ENCODE results near the gene ZNF160.
"Not testable (repeated sequence)": the region's sequence is repeated elsewhere in the genome, so short reads cannot be mapped to it uniquely, and the experiment has no call there.

Gene ZNF160

DNA sequence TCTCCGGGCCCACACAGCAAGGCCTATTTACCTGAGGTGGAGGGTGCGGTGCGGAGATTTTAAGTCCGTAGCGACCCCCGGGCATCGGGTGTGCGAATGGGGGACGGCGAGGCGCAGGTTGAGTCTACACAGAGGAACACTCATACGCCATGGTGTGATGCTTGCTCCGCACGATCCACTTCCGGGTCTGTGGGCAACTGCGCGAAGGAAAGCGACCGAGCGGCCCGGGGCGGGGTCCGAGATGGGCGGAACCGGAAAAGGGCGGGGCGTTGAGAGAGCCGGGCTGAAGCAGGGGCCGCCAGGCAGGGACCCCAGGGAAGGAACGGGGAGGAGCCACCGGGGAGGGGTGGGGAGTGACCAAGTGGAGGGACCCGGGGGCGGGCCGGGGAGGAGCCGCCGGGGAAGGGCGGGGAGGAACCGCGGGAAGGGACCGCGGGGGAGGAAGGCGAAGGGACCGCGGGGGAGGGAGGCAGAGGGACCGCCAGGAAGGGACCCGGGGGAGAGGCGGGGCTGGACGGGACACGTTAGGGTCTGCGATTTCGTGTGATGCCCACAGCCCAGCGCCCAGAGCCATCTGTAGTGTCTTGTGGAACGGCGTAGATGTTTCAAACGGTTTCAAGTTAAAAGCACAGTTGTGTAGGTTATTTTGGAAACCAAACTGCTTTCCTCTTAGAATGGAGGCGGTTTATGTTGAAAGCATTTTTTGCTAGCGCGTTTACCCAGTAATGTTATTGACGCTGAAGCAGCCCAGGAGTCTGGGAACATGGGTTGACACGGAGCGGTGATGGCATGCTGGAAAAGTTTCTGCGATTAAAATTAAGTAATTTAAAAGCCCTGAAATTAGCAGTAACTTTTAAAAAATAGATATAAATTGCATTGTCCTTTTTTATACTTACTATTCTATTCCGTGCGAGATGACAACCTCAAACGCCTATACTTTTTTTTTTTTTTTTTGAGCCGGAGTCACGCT lies at the start of gene ZNF160:
Gene ZNF160 (minus strand): TSS at position 189 of the 970 bp plus-strand sequence. CDS start 17,146 bp downstream, outside the sequence.
- peak; percentile 100 for DNase-seq (ENCODE audit: low spot score)

GRCh38 chr19:53147645-53148044 lies 44.4 kb upstream of the ZNF160 start:
- no peak for DNase-seq (ENCODE audit: low spot score)

- DNase-seq (ENCODE audit: low spot score): no peak
Measured at GRCh38 chr19:53140351-53140750, 37.1 kb upstream of the ZNF160 start.

- no peak for DNase-seq (ENCODE audit: low spot score)
Measured at GRCh38 chr19:53136432-53136831, 33.2 kb upstream of the ZNF160 start.

- peak; percentile 96 for DNase-seq (ENCODE audit: low spot score)
Measured at GRCh38 chr19:53132141-53132991, 29.1 kb upstream of the ZNF160 start, which contains the start of gene ZNF415. ZNF415 (minus strand) TSS chr19:53132910; CDS start chr19:53122676, 10,234 bp downstream.

GRCh38 chr19:53131727-53132126 lies 28.5 kb upstream of the ZNF160 start:
- DNase-seq (ENCODE audit: low spot score): no peak

GRCh38 chr19:53131085-53131590 lies 27.9 kb upstream of the ZNF160 start:
- no peak for DNase-seq (ENCODE audit: low spot score)

DNA sequence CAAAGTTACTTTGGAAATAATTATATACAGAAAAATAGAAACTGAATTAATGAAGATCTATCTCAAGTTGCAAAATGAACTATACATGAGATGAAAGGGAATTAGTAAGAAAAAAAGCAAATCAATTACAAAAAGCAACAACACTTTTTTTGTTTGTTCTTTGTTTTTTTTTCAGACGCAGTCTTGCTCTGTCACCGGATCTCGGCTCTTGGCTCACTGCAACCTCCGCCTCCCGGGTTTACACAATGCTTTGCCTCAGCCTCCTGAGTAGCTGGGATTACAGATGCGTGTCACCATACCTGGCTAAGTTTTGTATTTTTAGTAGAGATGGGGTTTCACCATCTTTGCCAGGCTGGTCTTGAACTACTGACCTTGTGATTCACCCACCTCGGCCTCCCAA lies 27.3 kb upstream of the ZNF160 start:
- no peak for DNase-seq (ENCODE audit: low spot score)

- not testable (repeated sequence) for DNase-seq (ENCODE audit: low spot score)
Measured at GRCh38 chr19:53126733-53127526, 23.7 kb upstream of the ZNF160 start.

- no peak for DNase-seq (ENCODE audit: low spot score)
Measured at GRCh38 chr19:53123400-53123799, 20.2 kb upstream of the ZNF160 start.

GRCh38 chr19:53112286-53112685 lies 9.1 kb upstream of the ZNF160 start:
- DNase-seq (ENCODE audit: low spot score): no peak

- DNase-seq (ENCODE audit: low spot score): no peak
Measured at GRCh38 chr19:53109527-53109926, 6.3 kb upstream of the ZNF160 start.

- peak; percentile 69 for DNase-seq (ENCODE audit: low spot score)
Measured at GRCh38 chr19:53102756-53103233, 427 bp downstream of the ZNF160 start.

DNA sequence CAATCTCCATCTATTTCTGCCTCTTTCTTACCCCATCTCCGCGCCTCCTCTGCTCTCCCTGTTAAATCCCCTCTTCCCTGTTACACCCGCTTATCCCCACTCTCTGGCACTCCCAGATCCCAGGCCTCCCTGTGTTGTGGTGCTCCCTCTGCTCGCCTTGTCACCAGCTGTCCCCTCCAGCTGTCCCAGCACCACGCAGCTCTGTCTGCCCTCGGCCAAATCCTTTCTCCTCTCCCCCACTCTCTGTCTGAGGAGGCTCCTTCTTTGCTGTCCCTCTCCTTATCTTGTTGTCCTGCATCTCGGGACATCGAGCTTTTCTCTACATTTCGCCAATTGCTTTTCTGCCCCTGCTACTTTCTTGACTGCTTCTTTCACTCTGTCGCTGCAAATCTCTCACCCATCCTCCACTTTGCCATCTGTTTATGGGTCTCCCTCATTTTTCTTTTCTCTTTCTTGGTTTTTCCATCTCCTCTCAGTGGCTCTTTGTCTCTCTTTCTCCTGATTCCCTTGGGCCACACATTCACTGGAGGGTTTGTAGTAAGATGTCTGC lies 941 bp downstream of the ZNF160 start:
- DNase-seq (ENCODE audit: low spot score): no peak

DNA sequence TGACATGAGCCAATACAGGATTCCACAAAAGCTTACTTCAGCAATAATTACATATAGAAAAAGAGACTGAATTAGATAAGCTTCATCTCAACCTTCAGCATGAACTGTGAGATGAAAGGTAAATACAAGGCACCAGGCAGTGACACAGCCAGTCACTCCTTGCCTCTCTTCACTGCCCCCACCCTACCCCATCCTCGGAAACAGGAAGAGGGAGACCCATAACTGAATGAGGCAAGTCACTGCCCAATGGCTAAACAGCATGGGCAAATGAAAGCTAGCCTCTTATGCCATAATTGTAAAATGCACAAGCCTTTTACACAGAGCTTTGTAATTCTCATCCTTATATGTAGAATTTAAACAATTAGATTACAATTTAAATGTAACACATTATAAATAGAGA lies 1.7 kb downstream of the ZNF160 start:
- no peak for DNase-seq (ENCODE audit: low spot score)

- DNase-seq (ENCODE audit: low spot score): not testable (repeated sequence)
Measured at GRCh38 chr19:53098570-53098969, 4.7 kb downstream of the ZNF160 start.

DNA sequence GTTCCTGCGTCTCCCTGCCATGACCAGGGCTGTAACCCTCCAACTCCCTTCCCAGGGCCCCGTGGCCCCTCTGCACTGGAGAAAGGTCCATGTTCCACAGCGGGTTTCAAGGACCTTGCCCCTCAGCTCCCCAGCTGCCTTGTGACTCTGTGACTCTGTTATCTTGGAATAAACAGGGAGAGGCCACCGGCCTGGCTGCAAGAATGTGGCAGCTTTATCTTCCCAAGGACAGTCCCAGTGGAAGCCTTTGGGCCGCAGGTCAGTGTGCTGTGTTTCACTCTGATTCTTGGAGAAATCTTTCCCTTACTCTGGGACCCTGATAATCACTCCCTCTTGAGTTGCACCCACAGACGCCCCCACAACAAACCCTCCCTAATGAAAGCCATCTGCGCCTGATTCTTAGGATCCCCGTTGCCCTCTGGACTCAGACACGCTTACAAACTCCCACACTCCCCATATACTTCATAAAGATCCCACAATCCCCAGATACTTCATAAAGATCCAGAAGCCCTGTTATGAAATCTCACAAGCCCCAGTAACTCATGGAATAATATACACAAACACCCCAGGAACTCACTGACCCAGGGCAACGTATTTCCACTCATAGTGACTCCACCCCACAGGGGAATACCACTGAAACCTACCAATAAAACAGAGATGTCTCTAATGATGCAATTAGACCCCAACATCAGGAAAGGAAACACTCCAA lies 6.1 kb downstream of the ZNF160 start:
- DNase-seq (ENCODE audit: low spot score): not testable (repeated sequence)

GRCh38 chr19:53096579-53096978 lies 6.6 kb downstream of the ZNF160 start:
- not testable (repeated sequence) for DNase-seq (ENCODE audit: low spot score)

DNA sequence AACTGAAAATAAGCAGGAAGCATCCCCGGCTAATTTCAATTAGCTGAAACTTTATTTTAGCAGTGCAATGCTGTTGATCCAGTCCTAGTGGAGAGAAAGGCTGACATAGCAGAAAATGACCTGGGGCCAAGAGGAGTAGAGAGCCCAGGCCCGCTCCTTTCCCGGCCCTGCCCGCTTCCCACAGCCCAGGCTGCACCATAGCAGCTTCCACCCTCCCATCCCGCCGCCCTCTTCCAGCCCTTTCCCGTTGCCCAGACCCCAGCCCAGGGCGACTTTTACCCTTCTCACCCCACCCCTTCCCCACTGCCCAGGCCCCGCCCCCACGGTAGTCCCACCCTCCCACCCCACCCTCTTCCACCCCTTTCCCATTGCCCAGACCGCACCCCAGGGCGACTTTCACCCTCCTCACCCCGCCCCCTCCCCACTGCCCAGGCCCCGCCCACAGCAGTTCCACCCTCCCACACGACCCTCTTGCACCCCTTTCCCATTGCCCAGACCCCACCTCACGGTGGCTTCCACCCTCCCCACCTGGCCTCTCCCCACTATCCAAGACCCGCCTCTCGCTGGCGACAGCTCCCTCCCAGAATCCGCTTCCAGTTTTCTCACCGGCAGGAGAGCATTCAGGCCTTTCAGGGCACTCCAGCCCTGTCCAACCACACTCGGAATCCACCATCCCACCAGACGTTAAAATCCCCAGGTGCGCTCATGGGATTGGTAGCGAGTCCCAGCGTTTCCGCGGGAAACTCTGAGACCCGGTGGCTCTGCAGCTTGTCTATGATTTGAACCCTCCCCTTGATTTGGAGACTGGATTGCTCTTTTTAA lies 8.3 kb downstream of the ZNF160 start:
- DNase-seq (ENCODE audit: low spot score): no peak
